ENCODE results near the gene RAP1A.
"Not testable (repeated sequence)": the region's sequence is repeated elsewhere in the genome, so short reads cannot be mapped to it uniquely, and the experiment has no call there.

The RAP1A gene

DNA sequence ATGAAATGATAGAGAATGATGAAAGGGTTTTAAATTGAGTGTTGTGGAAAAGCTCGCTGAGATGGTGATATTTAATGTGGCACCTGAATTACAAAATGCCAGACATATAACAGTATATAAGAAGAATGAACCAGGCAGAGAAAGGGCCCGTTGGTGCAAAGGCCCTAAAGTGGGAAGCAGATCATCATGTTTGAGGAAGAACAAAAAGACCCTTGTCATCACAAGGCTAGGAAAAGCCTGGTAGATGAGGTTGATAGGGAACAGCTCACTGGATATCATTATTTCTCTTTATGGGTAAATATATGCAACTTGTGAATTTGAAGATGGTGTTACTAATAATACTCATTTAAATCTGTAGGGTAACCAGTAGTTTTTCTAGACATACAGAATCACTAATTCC, 11.0 kb downstream of the RAP1A start:
- Histone ChIP-seq H3K36me3 (ENCODE audit: control insufficient read depth, insufficient read depth, low read length) (peaks cover 2% of the 10 kb centered on the region; the same call in 1 of the 2 replicates), H3K27me3 (replicated peaks; ENCODE audit: control insufficient read depth, insufficient read depth, low read length) (no peaks in the 10 kb centered on the region), H3K4me3 (replicated peaks; ENCODE audit: low read depth, low read length) (no peak overlapping the region)
- DNase-seq (ENCODE audit: extremely low read depth, insufficient read length): no peak
- TF ChIP-seq, protein P1, sequence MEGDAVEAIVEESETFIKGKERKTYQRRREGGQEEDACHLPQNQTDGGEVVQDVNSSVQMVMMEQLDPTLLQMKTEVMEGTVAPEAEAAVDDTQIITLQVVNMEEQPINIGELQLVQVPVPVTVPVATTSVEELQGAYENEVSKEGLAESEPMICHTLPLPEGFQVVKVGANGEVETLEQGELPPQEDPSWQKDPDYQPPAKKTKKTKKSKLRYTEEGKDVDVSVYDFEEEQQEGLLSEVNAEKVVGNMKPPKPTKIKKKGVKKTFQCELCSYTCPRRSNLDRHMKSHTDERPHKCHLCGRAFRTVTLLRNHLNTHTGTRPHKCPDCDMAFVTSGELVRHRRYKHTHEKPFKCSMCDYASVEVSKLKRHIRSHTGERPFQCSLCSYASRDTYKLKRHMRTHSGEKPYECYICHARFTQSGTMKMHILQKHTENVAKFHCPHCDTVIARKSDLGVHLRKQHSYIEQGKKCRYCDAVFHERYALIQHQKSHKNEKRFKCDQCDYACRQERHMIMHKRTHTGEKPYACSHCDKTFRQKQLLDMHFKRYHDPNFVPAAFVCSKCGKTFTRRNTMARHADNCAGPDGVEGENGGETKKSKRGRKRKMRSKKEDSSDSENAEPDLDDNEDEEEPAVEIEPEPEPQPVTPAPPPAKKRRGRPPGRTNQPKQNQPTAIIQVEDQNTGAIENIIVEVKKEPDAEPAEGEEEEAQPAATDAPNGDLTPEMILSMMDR (IDR thresholded peaks at IDR 0.05; ENCODE audit: insufficient read depth, low read length, poor library complexity, severe bottlenecking): no peak

DNA sequence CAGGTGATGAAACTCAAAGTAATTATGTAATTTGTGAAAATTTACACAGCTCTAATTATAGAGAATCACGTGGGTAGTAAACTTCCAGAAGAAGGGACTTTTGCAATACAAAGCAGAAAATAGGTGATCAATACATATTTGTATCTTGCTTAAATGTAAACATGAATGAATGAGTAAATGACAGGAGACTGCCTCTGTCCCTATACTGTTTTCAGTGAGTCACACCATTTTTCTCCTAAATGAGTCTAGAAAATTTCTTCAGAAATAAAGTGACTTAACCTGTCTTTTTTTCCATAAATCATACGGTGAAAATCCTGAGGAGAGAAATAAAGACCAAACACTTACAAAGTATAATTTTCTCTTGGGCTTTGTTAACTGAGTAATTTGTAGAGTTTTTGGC, 11.9 kb downstream of the RAP1A start:
- DNase-seq (ENCODE audit: extremely low read depth, insufficient read length): no peak
- TF ChIP-seq, protein P1 (IDR thresholded peaks at IDR 0.05; ENCODE audit: insufficient read depth, low read length, poor library complexity, severe bottlenecking): no peak
- Histone ChIP-seq H3K4me3 (replicated peaks; ENCODE audit: low read depth, low read length) (no peak overlapping the region), H3K27me3 (replicated peaks; ENCODE audit: control insufficient read depth, insufficient read depth, low read length) (no peaks in the 10 kb centered on the region), H3K36me3 (ENCODE audit: control insufficient read depth, insufficient read depth, low read length) (peaks cover 4% of the 10 kb centered on the region)

DNA sequence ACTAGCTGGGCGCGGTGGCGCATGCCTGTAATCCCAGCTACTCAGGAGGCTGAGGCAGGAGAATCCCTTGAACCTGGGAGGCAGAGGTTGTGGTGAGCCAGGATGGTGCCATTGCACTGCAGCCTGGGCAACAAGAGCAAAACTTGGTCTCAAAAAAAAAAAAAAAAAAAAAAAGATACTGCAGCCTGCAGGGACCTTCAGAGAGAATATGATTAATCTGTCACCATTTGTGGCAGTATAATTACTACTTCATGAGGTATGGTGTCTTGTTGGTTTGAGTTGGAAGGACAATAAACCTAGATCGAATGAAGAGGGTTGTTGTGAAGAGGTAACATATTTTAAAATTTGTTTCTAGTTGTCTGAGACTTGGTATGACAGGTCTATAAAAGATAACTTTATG, 13.2 kb downstream of the RAP1A start:
- not testable (repeated sequence) for H3K27me3 ChIP-seq (replicated peaks; ENCODE audit: control insufficient read depth, insufficient read depth, low read length); H3K36me3 ChIP-seq (ENCODE audit: control insufficient read depth, insufficient read depth, low read length); DNase-seq (ENCODE audit: extremely low read depth, insufficient read length); H3K4me3 ChIP-seq (replicated peaks; ENCODE audit: low read depth, low read length)

DNA sequence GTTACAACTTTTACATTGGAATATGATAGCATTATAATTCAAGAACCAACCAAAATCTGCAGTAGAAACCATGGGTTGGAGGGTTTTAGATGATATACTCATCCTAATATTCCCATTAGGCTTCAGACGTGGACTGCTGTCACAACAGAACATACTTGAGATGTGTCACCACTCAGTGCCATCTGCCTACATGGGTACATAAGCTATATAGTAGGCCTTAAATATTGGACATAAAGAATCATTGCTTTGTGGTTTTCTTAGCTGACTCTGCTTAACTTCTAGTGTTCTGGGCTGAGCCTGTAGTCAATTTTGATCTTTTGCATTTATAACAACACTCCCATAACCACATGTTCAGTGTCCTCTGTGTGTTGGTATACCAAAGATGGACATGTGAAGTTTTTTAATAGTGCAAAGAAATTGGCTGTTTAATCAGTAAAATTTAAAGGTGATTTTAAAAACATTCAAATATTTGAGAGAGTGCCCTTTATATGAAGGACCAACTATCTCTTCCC, 14.2 kb downstream of the RAP1A start:
- H3K4me3 ChIP-seq (replicated peaks; ENCODE audit: low read depth, low read length): no peak overlapping the region
- H3K27me3 ChIP-seq (replicated peaks; ENCODE audit: control insufficient read depth, insufficient read depth, low read length): no peaks in the 10 kb centered on the region
- TF ChIP-seq, protein P1 (IDR thresholded peaks at IDR 0.05; ENCODE audit: insufficient read depth, low read length, poor library complexity, severe bottlenecking): no peak

DNA sequence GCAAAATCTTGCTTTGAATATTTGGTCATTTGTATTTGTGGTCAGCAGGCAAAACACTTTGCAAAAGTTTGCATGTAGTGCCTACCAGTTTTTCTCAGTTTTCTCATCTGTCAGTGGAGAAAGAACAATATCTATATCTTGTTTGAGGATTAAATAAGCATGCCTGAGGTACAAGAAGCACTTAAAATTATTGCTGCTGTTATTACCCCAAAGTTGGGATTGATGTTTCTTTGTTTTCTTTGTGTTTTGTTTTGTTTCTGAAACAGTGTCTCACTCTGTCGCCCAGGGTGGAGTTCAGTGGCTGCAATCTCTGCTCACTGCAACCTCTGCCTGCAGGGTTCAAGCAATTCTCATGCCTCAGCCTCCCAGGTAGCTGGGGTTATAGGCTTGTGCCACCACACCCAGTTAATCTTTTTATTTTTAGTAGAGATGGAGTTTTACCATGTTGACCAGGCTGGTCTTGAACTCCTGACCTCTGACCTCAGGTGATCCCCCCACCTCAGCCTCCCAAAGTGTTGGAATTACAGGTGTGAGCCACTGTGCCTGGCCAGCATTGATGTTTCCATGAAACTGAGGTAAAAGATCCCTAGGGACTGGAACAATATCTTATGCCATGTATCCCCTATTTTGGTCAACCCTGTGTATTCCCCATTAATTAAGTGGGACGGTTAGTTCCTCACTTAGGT, 15.9 kb downstream of the RAP1A start:
- Histone ChIP-seq H3K4me3 (replicated peaks; ENCODE audit: low read depth, low read length) (no peak overlapping the region), H3K27me3 (replicated peaks; ENCODE audit: control insufficient read depth, insufficient read depth, low read length) (no peaks in the 10 kb centered on the region), H3K36me3 (ENCODE audit: control insufficient read depth, insufficient read depth, low read length) (peaks cover 4% of the 10 kb centered on the region)
- DNase-seq (ENCODE audit: extremely low read depth, insufficient read length): no peak
- TF ChIP-seq, protein P1 (IDR thresholded peaks at IDR 0.05; ENCODE audit: insufficient read depth, low read length, poor library complexity, severe bottlenecking): no peak

More for the DNA sequence above, 14.2 kb downstream of the RAP1A start:
- no peak for DNase-seq (ENCODE audit: extremely low read depth, insufficient read length)
- H3K36me3 ChIP-seq (ENCODE audit: control insufficient read depth, insufficient read depth, low read length): peaks cover 4% of the 10 kb centered on the region

DNA sequence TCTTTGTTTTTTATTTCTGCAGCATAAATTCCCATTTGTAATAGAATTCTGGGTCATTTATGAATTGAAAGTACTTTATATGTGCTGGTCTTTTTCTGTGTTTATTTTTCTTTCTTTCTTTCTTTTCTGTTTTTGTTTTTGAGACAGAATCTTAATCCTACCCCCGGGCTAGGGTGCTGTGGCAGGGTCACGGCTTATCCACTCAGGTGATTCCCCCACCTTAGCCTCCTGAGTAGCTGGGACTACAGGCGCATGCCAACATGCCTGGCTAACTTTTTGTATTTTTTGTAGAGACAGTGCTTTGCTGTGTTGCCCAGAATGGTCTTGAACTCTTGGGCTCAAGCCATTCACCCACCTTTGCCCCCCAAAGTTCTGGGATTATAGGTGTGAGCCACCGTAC, 18.7 kb downstream of the RAP1A start:
- no peaks in the 10 kb centered on the region for H3K27me3 ChIP-seq (replicated peaks; ENCODE audit: control insufficient read depth, insufficient read depth, low read length)
- no peak overlapping the region for H3K4me3 ChIP-seq (replicated peaks; ENCODE audit: low read depth, low read length)
- TF ChIP-seq, protein P1 (IDR thresholded peaks at IDR 0.05; ENCODE audit: insufficient read depth, low read length, poor library complexity, severe bottlenecking): no peak
- no peak for DNase-seq (ENCODE audit: extremely low read depth, insufficient read length)
- H3K36me3 ChIP-seq (ENCODE audit: control insufficient read depth, insufficient read depth, low read length): peaks cover 4% of the 10 kb centered on the region
